Measurements from ENCODE around the gene KRIT1. TPM values are rescaled to one million over a fixed set of nuclear protein-coding genes. Genes with fewer than 3 reads are reported as not detected.

KRIT1 gene
- total RNA-seq, 1 experiment from 2014 or later, result 34.1 TPM

DNA sequence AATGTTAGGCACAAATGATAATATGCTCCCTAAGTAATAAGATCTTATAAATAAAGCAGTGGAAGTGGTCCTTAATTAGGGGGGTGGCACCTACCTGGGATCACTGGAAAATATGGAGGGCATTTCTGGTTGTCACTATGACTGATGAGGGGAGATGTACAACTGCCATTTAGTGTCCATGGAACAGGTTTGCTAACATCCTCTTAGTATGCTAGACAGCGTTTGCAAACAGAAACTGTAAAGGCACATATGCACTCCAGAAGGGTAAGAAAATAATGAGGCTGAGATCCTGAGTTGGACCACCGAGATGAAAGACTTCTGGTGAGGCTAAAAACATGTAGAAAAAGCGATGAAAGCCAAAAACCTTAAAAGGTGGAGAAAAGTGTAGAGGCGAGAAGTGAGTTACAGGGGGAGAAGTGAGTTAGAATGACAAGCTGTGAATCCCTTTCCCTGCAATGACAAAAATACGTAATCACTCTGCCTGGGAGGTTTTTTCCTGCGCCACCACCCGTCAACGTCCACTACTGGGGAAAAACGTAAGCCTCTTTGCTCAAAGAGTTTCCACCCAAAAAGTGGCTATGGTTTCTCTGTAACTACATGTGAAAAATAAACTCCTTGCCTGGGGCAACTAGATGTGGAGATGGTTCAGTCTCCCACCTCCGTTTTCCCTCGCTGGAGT, 767 bp downstream of the KRIT1 start:
- no peaks in the 10 kb centered on the region for H3K27me3 Mint-ChIP-seq (ENCODE audit: low read depth)
- DNase-seq (ENCODE audit: low spot score), result no peak
- peak overlapping the region; percentile 98 for H3K27ac Mint-ChIP-seq
- peak overlapping the region; percentile 90 for H3K4me3 Mint-ChIP-seq
- H3K9me3 Mint-ChIP-seq, result no peaks in the 10 kb centered on the region
- no peak for ATAC-seq
- H3K4me1 Mint-ChIP-seq, result peaks cover 29% of the 10 kb centered on the region
- H3K36me3 Mint-ChIP-seq, result peaks cover 6% of the 10 kb centered on the region; the same call in 1 of the 2 replicates
- TF ChIP-seq, protein P1, sequence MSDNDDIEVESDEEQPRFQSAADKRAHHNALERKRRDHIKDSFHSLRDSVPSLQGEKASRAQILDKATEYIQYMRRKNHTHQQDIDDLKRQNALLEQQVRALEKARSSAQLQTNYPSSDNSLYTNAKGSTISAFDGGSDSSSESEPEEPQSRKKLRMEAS (CRISPR knock-in tag; IDR thresholded peaks at IDR 0.05), result no peak
- TF ChIP-seq JAZF1 (CRISPR knock-in tag; IDR thresholded peaks at IDR 0.05) (no peak), KAT7 (CRISPR knock-in tag; IDR thresholded peaks at IDR 0.05; ENCODE audit: borderline replicate concordance) (no peak), ZNF138 (CRISPR knock-in tag; conservative IDR thresholded peaks at IDR 0.05) (no peak), NR2C2 (CRISPR knock-in tag; IDR thresholded peaks at IDR 0.05) (no peak)
- ChIA-PET POLR2A (interaction anchor here (0.7 to 1.6 kb wide), 2 partner anchors 48 to 203 kb away, joined by 3 to 13 read pairs; partner anchors contain the start of gene GATAD1), CTCF (interaction anchor here (0.8 to 2.6 kb wide), 6 partner anchors 18 to 216 kb away, joined by 3 to 26 read pairs (median 5); partner anchors contain the start of gene GATAD1)

DNA sequence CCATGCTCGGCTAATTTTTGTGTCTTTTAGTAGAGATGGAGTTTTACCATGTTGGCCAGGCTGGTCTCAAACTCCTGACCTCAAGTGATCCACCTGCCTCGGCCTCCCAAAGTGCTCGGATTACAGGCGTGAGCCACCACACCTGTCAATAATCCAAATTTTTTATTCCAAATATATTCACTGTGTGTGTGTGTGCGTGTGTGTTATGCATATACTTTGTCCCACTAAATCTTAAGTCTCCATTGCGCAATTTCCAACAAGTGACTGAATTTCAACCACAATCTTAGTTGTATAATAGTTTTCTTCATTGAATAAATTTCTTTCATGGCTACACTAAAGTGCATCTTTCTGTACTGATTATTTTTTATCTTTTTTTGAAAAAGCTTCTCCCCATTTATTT, 2.7 kb downstream of the KRIT1 start:
- CTCF ChIA-PET, result no interaction called here
- TF ChIP-seq ZBTB21 (CRISPR knock-in tag; IDR thresholded peaks at IDR 0.05; ENCODE audit: borderline replicate concordance) (no peak), OVOL2 (CRISPR knock-in tag; IDR thresholded peaks at IDR 0.05; ENCODE audit: borderline replicate concordance) (no peak), ZNF232 (CRISPR knock-in tag; IDR thresholded peaks at IDR 0.05) (no peak), EMX1 (CRISPR knock-in tag; IDR thresholded peaks at IDR 0.05) (no peak), FOXP1 (CRISPR knock-in tag; IDR thresholded peaks at IDR 0.05; ENCODE audit: borderline replicate concordance) (no peak)
- TF ChIP-seq, protein P2, sequence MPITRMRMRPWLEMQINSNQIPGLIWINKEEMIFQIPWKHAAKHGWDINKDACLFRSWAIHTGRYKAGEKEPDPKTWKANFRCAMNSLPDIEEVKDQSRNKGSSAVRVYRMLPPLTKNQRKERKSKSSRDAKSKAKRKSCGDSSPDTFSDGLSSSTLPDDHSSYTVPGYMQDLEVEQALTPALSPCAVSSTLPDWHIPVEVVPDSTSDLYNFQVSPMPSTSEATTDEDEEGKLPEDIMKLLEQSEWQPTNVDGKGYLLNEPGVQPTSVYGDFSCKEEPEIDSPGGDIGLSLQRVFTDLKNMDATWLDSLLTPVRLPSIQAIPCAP (CRISPR knock-in tag; IDR thresholded peaks at IDR 0.05), result no peak
- Mint-ChIP-seq H3K27ac (no peak overlapping the region), H3K27me3 (ENCODE audit: low read depth) (no peaks in the 10 kb centered on the region), H3K4me1 (peaks cover 25% of the 10 kb centered on the region), H3K4me3 (no peak overlapping the region), H3K36me3 (peaks cover 6% of the 10 kb centered on the region; the same call in 1 of the 2 replicates), H3K9me3 (no peaks in the 10 kb centered on the region)
- DNase-seq (ENCODE audit: low spot score) (no peak), ATAC-seq (no peak)
- POLR2A ChIA-PET, result no interaction called here

DNA sequence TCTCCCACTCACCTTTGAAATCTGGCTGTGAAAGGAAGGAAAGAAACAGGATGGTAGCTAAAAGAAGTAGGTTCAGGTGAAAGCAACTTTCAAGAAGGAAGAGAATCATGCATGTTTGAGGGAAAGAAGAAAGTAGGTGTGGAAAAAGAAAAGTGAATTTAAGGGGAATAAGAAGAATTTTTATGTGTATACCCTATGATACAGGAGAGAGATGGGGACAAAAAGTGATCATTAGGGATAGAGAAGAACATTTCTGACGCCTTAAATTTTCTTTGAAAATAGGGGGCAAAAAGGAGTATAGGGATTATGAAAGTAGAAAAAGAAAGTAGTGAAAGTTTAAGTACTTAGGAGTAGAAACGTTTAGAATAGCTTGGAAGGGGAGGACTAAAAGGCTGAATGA, 15.2 kb downstream of the KRIT1 start:
- no peak for TF ChIP-seq MXD4 (CRISPR knock-in tag; IDR thresholded peaks at IDR 0.05; ENCODE audit: borderline replicate concordance)
- TF ChIP-seq, protein P3, sequence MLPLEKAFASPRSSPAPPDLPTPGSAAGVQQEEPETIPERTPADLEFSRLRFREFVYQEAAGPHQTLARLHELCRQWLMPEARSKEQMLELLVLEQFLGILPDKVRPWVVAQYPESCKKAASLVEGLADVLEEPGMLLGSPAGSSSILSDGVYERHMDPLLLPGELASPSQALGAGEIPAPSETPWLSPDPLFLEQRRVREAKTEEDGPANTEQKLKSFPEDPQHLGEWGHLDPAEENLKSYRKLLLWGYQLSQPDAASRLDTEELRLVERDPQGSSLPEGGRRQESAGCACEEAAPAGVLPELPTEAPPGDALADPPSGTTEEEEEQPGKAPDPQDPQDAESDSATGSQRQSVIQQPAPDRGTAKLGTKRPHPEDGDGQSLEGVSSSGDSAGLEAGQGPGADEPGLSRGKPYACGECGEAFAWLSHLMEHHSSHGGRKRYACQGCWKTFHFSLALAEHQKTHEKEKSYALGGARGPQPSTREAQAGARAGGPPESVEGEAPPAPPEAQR (CRISPR knock-in tag; IDR thresholded peaks at IDR 0.05), result no peak
- TF ChIP-seq, protein P4, sequence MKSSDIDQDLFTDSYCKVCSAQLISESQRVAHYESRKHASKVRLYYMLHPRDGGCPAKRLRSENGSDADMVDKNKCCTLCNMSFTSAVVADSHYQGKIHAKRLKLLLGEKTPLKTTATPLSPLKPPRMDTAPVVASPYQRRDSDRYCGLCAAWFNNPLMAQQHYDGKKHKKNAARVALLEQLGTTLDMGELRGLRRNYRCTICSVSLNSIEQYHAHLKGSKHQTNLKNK (CRISPR knock-in tag; IDR thresholded peaks at IDR 0.05), result no peak
- TF ChIP-seq NFYB (CRISPR knock-in tag; conservative IDR thresholded peaks at IDR 0.05; ENCODE audit: low read depth), result no peak
- TF ChIP-seq, protein P5, sequence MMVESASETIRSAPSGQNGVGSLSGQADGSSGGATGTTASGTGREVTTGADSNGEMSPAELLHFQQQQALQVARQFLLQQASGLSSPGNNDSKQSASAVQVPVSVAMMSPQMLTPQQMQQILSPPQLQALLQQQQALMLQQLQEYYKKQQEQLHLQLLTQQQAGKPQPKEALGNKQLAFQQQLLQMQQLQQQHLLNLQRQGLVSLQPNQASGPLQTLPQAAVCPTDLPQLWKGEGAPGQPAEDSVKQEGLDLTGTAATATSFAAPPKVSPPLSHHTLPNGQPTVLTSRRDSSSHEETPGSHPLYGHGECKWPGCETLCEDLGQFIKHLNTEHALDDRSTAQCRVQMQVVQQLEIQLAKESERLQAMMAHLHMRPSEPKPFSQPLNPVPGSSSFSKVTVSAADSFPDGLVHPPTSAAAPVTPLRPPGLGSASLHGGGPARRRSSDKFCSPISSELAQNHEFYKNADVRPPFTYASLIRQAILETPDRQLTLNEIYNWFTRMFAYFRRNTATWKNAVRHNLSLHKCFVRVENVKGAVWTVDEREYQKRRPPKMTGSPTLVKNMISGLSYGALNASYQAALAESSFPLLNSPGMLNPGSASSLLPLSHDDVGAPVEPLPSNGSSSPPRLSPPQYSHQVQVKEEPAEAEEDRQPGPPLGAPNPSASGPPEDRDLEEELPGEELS (CRISPR knock-in tag; IDR thresholded peaks at IDR 0.05), result no peak
- TF ChIP-seq, protein P6, sequence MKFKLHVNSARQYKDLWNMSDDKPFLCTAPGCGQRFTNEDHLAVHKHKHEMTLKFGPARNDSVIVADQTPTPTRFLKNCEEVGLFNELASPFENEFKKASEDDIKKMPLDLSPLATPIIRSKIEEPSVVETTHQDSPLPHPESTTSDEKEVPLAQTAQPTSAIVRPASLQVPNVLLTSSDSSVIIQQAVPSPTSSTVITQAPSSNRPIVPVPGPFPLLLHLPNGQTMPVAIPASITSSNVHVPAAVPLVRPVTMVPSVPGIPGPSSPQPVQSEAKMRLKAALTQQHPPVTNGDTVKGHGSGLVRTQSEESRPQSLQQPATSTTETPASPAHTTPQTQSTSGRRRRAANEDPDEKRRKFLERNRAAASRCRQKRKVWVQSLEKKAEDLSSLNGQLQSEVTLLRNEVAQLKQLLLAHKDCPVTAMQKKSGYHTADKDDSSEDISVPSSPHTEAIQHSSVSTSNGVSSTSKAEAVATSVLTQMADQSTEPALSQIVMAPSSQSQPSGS (CRISPR knock-in tag; IDR thresholded peaks at IDR 0.05; ENCODE audit: borderline replicate concordance, low read depth), result no peak
- TF ChIP-seq, protein P7, sequence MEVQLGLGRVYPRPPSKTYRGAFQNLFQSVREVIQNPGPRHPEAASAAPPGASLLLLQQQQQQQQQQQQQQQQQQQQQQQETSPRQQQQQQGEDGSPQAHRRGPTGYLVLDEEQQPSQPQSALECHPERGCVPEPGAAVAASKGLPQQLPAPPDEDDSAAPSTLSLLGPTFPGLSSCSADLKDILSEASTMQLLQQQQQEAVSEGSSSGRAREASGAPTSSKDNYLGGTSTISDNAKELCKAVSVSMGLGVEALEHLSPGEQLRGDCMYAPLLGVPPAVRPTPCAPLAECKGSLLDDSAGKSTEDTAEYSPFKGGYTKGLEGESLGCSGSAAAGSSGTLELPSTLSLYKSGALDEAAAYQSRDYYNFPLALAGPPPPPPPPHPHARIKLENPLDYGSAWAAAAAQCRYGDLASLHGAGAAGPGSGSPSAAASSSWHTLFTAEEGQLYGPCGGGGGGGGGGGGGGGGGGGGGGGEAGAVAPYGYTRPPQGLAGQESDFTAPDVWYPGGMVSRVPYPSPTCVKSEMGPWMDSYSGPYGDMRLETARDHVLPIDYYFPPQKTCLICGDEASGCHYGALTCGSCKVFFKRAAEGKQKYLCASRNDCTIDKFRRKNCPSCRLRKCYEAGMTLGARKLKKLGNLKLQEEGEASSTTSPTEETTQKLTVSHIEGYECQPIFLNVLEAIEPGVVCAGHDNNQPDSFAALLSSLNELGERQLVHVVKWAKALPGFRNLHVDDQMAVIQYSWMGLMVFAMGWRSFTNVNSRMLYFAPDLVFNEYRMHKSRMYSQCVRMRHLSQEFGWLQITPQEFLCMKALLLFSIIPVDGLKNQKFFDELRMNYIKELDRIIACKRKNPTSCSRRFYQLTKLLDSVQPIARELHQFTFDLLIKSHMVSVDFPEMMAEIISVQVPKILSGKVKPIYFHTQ (CRISPR knock-in tag; IDR thresholded peaks at IDR 0.05), result no peak
- no peak overlapping the region for H3K27ac Mint-ChIP-seq
- no peaks in the 10 kb centered on the region for H3K4me1 Mint-ChIP-seq
- H3K9me3 Mint-ChIP-seq, result peaks cover 13% of the 10 kb centered on the region
- ATAC-seq, result no peak
- ChIA-PET CTCF (no interaction called here), POLR2A (no interaction called here)
- no peak overlapping the region for H3K4me3 Mint-ChIP-seq
- no peaks in the 10 kb centered on the region for H3K27me3 Mint-ChIP-seq (ENCODE audit: low read depth)
- peaks cover 69% of the 10 kb centered on the region for H3K36me3 Mint-ChIP-seq
- DNase-seq (ENCODE audit: low spot score), result no peak
